Panc1 (cell line): Measurements from ENCODE around the gene SLC22A17. TPM values are rescaled to one million over a fixed set of nuclear protein-coding genes. Genes with fewer than 3 reads are reported as not detected.

Experiments
- ATAC-seq: fragments of 200-7000 bp; cut with Tn5 transposase; 2 replicates; pipeline ENCODE4 v1.9.1; 2020; ENCODE audit warnings: mild to moderate bottlenecking, moderate library complexity
- BruUV-seq: library from RNA; stranded (reverse); fragments of 400-500 nt; replicated peaks from 2 replicates; lab custom pipeline; 2021; lab: Mats Ljungman, UMichigan
- CTCF ChIA-PET: fragments of 300-600 bp; sonication (Branson Sonifier 250); formaldehyde crosslinking; loops from one replicate; lab custom pipeline; 2022; ENCODE audit warnings: antibody characterized with exemption; lab: Charles Lee
- POLR2A ChIA-PET: fragments of 300-600 bp; sonication (Branson Sonifier 250); formaldehyde crosslinking; loops from one replicate; lab custom pipeline; 2022; ENCODE audit warnings: antibody characterized with exemption; lab: Charles Lee
- DNase-seq: peaks from one replicate; pipeline ENCODE4 v3.0.0-alpha.2; 2010; ENCODE audit warnings: low read depth, low spot score
- H3K27ac ChIP-seq: 2 replicates; pipeline ENCODE4 v1.5.1; 2011; ENCODE audit warnings: mild to moderate bottlenecking, low read length, inconsistent platforms
- H3K27me3 ChIP-seq: fragments of 200-500 bp; sonication (Bioruptor generic); 2 replicates; pipeline ENCODE4 v1.6.0; 2014; ENCODE audit warnings: low read length, inconsistent platforms; ENCODE audit not compliant: control insufficient read depth, insufficient read depth
- H3K36me3 ChIP-seq: fragments of 200-500 bp; sonication (Bioruptor generic); 2 replicates; pipeline ENCODE4 v1.5.1; 2014; ENCODE audit warnings: inconsistent platforms, mild to moderate bottlenecking, low read length, moderate library complexity; ENCODE audit not compliant: control insufficient read depth, insufficient read depth
- H3K4me1 ChIP-seq: 2 replicates; pipeline ENCODE4 v1.5.1; 2011; ENCODE audit warnings: inconsistent platforms, mild to moderate bottlenecking, low read length, moderate library complexity; ENCODE audit not compliant: control insufficient read depth, insufficient read depth
- H3K4me3 ChIP-seq, 2 experiments: 2 replicates each; pipeline ENCODE4 v1.5.1; 2011 to 2012; ENCODE audit warnings: low read depth in 2 of 2, low read length in 2 of 2, mild to moderate bottlenecking in 2 of 2, inconsistent platforms in 1 of 2, moderate library complexity in 1 of 2
- H3K9me3 ChIP-seq: fragments of 200-500 bp; sonication (Bioruptor generic); 2 replicates; pipeline ENCODE4 v1.5.1; 2014; ENCODE audit warnings: low read depth, mild to moderate bottlenecking, inconsistent platforms, low read length, moderate library complexity; ENCODE audit not compliant: control insufficient read depth, insufficient read depth
- POLR2AphosphoS5 ChIP-seq: IDR thresholded peaks from 2 replicates; pipeline ENCODE4 v1.6.1; 2012; ENCODE audit warnings: mild to moderate bottlenecking, low read depth, low read length, moderate library complexity
- SIN3A ChIP-seq: IDR thresholded peaks from 2 replicates; pipeline ENCODE4 v1.6.1; 2012; ENCODE audit warnings: low read depth, mild to moderate bottlenecking, low read length, moderate library complexity, borderline replicate concordance; ENCODE audit not compliant: insufficient read depth
- TCF7L2 ChIP-seq: IDR thresholded peaks from 2 replicates; pipeline ENCODE4 v1.6.1; 2011; ENCODE audit warnings: mild to moderate bottlenecking, low read depth, low read length, inconsistent platforms
- in situ Hi-C: cut with HindIII; loops from 2 replicates; pipeline ENCODE4 v1.10.0; 2016; ENCODE audit warnings: low sequenced_read_pairs, low pct_unique_long_range_greater_than_20kb
- intact Hi-C: fragments of 100-400 bp; cut with micrococcal nuclease; formaldehyde crosslinking; loops from one replicate; pipeline ENCODE4 v1.10.0; 2022; ENCODE audit not compliant: unreplicated experiment
- total RNA-seq: library from RNA; stranded (reverse); gene quantifications from one replicate; pipeline ENCODE4 v1.2.1, GENCODE V29; 2021; ENCODE audit not compliant: unreplicated experiment
- TF ChIP-seq, protein P1 (sequence below), 2 experiments: IDR thresholded peaks; 2 replicates each; pipeline ENCODE4 v1.6.1; 2011 to 2012; ENCODE audit warnings: low read depth in 2 of 2, control low read depth in 1 of 2, low read length in 1 of 2, mild to moderate bottlenecking in 1 of 2, moderate library complexity in 1 of 2; ENCODE audit not compliant: insufficient read depth in 1 of 2
- TF ChIP-seq, protein P2 (sequence below): fragments of 450-650 bp; IDR thresholded peaks from 2 replicates; pipeline ENCODE4 v1.5.1; 2017; ENCODE audit warnings: mild to moderate bottlenecking

Gene SLC22A17
- total RNA-seq, 1 experiment from 2014 or later = 3.2 TPM

DNA sequence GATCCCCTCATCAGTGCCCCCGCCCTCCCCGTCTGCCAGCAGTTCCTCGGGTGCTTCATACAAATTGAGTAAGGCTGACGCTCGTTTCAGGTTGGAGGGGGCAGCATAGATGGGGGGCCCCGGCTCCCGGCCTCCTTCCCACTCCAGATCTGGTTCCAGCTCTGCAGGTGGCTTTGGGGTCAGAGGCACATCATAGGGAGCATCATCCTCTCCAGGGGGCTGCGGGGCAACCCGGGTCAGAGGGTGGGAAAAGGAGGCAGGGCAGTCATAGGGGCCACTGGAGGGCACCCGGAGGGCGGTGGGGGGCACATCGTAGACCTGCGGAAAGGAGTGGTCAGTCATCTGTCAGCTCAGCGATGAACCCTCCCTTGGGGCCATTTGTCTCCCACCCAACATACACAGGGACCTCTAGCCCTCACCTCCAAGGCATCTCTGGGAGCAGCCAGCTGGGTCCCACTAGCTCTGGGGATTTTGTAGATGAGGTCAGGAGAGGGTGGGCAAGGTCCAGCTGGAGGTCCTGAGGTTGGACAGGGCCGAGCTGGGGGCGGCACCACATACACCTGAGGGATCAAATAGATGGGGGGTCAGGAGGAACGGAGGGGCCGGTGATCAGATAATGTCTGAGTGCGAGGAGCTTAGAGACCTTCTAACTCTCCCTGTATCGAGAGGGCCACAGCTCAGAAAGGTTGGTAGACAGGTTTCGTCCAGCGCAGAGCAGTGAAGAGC, 7.2 kb upstream of the SLC22A17 start:
- no TSS peak for BruUV-seq
- Histone ChIP-seq H3K27ac (no peak overlapping the region), H3K4me1 (no peaks in the 10 kb centered on the region), H3K4me3 (no peak overlapping the region), H3K9me3 (no peaks in the 10 kb centered on the region), H3K36me3 (no peaks in the 10 kb centered on the region), H3K27me3 (peaks cover 6% of the 10 kb centered on the region; the same call in 1 of the 2 replicates)
- ChIA-PET CTCF (interaction anchor here (0.5 to 1.5 kb wide), 3 partner anchors 20 to 53 kb away, joined by 4 to 7 read pairs (median 4); partner anchors contain the start of gene BCL2L2), POLR2A (no interaction called here)
- no peak for ATAC-seq
- in situ Hi-C loops (no loop called here), intact Hi-C loops (no loop called here)
- no peak for TF ChIP-seq POLR2AphosphoS5
- no peak for TF ChIP-seq TCF7L2
- TF ChIP-seq, protein P1, sequence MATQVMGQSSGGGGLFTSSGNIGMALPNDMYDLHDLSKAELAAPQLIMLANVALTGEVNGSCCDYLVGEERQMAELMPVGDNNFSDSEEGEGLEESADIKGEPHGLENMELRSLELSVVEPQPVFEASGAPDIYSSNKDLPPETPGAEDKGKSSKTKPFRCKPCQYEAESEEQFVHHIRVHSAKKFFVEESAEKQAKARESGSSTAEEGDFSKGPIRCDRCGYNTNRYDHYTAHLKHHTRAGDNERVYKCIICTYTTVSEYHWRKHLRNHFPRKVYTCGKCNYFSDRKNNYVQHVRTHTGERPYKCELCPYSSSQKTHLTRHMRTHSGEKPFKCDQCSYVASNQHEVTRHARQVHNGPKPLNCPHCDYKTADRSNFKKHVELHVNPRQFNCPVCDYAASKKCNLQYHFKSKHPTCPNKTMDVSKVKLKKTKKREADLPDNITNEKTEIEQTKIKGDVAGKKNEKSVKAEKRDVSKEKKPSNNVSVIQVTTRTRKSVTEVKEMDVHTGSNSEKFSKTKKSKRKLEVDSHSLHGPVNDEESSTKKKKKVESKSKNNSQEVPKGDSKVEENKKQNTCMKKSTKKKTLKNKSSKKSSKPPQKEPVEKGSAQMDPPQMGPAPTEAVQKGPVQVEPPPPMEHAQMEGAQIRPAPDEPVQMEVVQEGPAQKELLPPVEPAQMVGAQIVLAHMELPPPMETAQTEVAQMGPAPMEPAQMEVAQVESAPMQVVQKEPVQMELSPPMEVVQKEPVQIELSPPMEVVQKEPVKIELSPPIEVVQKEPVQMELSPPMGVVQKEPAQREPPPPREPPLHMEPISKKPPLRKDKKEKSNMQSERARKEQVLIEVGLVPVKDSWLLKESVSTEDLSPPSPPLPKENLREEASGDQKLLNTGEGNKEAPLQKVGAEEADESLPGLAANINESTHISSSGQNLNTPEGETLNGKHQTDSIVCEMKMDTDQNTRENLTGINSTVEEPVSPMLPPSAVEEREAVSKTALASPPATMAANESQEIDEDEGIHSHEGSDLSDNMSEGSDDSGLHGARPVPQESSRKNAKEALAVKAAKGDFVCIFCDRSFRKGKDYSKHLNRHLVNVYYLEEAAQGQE (IDR thresholded peaks at IDR 0.05; ENCODE audit: insufficient read depth in 1 of 2, low read depth in 2 of 2, low read length in 1 of 2) = no peak
- TF ChIP-seq, protein P2, sequence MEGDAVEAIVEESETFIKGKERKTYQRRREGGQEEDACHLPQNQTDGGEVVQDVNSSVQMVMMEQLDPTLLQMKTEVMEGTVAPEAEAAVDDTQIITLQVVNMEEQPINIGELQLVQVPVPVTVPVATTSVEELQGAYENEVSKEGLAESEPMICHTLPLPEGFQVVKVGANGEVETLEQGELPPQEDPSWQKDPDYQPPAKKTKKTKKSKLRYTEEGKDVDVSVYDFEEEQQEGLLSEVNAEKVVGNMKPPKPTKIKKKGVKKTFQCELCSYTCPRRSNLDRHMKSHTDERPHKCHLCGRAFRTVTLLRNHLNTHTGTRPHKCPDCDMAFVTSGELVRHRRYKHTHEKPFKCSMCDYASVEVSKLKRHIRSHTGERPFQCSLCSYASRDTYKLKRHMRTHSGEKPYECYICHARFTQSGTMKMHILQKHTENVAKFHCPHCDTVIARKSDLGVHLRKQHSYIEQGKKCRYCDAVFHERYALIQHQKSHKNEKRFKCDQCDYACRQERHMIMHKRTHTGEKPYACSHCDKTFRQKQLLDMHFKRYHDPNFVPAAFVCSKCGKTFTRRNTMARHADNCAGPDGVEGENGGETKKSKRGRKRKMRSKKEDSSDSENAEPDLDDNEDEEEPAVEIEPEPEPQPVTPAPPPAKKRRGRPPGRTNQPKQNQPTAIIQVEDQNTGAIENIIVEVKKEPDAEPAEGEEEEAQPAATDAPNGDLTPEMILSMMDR = no peak
- no peak for TF ChIP-seq SIN3A
- DNase-seq = no peak

DNA sequence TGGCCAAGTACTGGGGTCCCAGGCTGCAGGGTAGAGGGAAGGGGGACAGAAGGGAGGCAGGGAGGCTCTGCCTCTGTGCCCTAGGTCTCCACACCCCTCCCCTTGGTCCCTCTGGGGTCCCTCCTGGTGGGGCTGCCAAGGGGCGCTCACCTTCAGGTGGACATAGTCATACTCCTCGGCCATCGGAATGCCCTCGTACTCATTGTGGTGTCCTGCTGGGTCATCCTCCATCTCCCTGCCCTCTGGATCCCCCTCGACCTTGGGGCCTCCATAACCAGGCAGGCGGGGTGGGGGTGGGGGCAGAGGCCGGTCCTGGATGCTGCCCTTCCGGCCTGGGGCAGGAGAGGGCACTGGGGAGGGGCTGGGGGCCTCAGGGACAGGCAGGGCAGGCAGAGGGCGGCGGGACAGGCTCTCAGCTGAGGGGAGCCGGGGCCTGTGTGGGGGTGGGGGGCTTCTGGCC, 6.5 kb upstream of the SLC22A17 start:
- BruUV-seq = no TSS peak
- ATAC-seq (no peak), DNase-seq (no peak)
- no peaks in the 10 kb centered on the region for H3K9me3 ChIP-seq
- ChIA-PET CTCF (no interaction called here), POLR2A (no interaction called here)
- no peaks in the 10 kb centered on the region for H3K36me3 ChIP-seq
- in situ Hi-C loops = no loop called here
- H3K27me3 ChIP-seq = peaks cover 6% of the 10 kb centered on the region; the same call in 1 of the 2 replicates
- no peaks in the 10 kb centered on the region for H3K4me1 ChIP-seq
- TF ChIP-seq POLR2AphosphoS5 (no peak), TCF7L2 (no peak), SIN3A (no peak)
- TF ChIP-seq, protein P2 = no peak
- TF ChIP-seq, protein P1 (IDR thresholded peaks at IDR 0.05; ENCODE audit: insufficient read depth in 1 of 2, low read depth in 2 of 2, low read length in 1 of 2) = no peak
- no peak overlapping the region for H3K4me3 ChIP-seq
- intact Hi-C loops = no loop called here
- H3K27ac ChIP-seq = no peak overlapping the region
